Natural killer cell (primary cell): Measurements from ENCODE around the gene CHST4. TPM values are rescaled to one million over a fixed set of nuclear protein-coding genes. Genes with fewer than 3 reads are reported as not detected.

Source experiments
- ATAC-seq, 3 donors: fragments of 150-1000 bp in 2 of 3; fragments of 200-7000 bp in 1 of 3; cut with Tn5 transposase; 1 replicate in 1 of 3; 2 replicates in 2 of 3; pipeline ENCODE4 v1.10.0; 2021; ENCODE audit warnings: mild to moderate bottlenecking in 2 of 3, moderate library complexity in 2 of 3
- DNase-seq, 2 donors: peaks; one replicate each; pipeline versions ENCODE4 v3.0.0 to v3.0.0-alpha.2; 2013 to 2021; ENCODE audit warnings: mixed read lengths in 1 of 2
- H3K27ac ChIP-seq: one replicate; pipeline ENCODE4 v1.5.1; 2013; ENCODE audit warnings: mild to moderate bottlenecking, low read length
- H3K27me3 ChIP-seq: one replicate; pipeline ENCODE4 v1.6.1; 2013; ENCODE audit warnings: low read length; ENCODE audit not compliant: control insufficient read depth, insufficient read depth
- H3K36me3 ChIP-seq: one replicate; pipeline ENCODE4 v1.6.1; 2013; ENCODE audit warnings: low read length; ENCODE audit not compliant: control insufficient read depth, insufficient read depth
- H3K4me1 ChIP-seq: one replicate; pipeline ENCODE4 v1.6.1; 2013; ENCODE audit warnings: low read length; ENCODE audit not compliant: control insufficient read depth, insufficient read depth
- H3K4me3 ChIP-seq: one replicate; pipeline ENCODE4 v1.5.1; 2013; ENCODE audit warnings: low read length
- H3K9me3 ChIP-seq: one replicate; pipeline ENCODE4 v1.6.1; 2013; ENCODE audit warnings: low read length; ENCODE audit not compliant: control insufficient read depth, insufficient read depth
- H3K27ac Mint-ChIP-seq, 2 donors: one replicate each; pipeline ENCODE4 v1.8.0; 2022; ENCODE audit warnings: mild to moderate bottlenecking in 2 of 2, mixed read lengths in 2 of 2, moderate library complexity in 1 of 2
- H3K27me3 Mint-ChIP-seq, 2 donors: one replicate each; pipeline ENCODE4 v1.8.0; 2022; ENCODE audit warnings: low read depth in 2 of 2, mixed read lengths in 2 of 2
- H3K36me3 Mint-ChIP-seq: one replicate; pipeline ENCODE4 v1.8.0; 2022; ENCODE audit warnings: mixed read lengths
- H3K4me1 Mint-ChIP-seq, 2 donors: one replicate each; pipeline ENCODE4 v1.8.0; 2022; ENCODE audit warnings: mixed read lengths in 2 of 2
- H3K4me3 Mint-ChIP-seq: one replicate; pipeline ENCODE4 v1.8.0; 2022; ENCODE audit warnings: mild to moderate bottlenecking, moderate library complexity, mixed read lengths
- H3K9me3 Mint-ChIP-seq, 2 donors: one replicate each; pipeline ENCODE4 v1.8.0; 2022; ENCODE audit warnings: mixed read lengths in 2 of 2
- WGBS: methylation state at CpG from one replicate; pipeline ENCODE4 v1.1.7; 2013; ENCODE audit warnings: missing lambda C conversion rate; ENCODE audit not compliant: insufficient coverage; 5-methylcytosine and 5-hydroxymethylcytosine counted together
- intact Hi-C: fragments of 100-400 bp; cut with micrococcal nuclease; formaldehyde crosslinking; loops from one replicate; pipeline ENCODE4 v1.14.2; 2022
- total RNA-seq, 4 donors: library from RNA; stranded (reverse); fragments of 120-200 nt in 1 of 4; gene quantifications; one replicate each; pipeline versions ENCODE4 v1.2.3 to v1.2.4, GENCODE V29; 2013 to 2022
- TF ChIP-seq, protein P1 (sequence below): fragments of 200-600 bp; IDR thresholded peaks from one replicate; pipeline ENCODE4 v1.8.0; 2022; ENCODE audit warnings: antibody characterized with exemption

CHST4 gene
- total RNA-seq, 3 donors from 2014 or later (not counting 1 experiment from before 2014, with no cell fraction given) = not detected

DNA sequence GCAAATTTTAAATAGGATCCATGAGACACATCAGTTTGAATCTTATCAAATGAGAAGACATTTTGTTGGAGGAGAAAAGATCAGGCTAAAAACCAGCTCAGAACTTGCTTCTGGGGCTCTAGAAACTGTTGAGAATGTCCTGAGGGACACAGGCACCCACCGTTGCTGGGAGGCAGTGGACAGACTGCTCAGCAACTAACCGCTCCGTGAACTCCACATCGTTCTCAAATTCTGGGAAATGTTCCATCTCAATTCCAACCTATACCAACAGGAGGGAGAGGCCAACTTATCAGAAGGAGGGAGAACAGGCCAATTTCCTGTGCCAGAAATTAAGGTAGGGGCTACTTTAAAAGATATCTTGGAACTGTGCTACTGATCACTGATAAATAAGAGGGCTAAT lies 42.3 kb downstream of the CHST4 start:
- Histone ChIP-seq H3K36me3 (no peaks in the 10 kb centered on the region), H3K27me3 (no peaks in the 10 kb centered on the region), H3K4me3 (no peak overlapping the region), H3K9me3 (no peaks in the 10 kb centered on the region), H3K27ac (no peak overlapping the region), H3K4me1 (peaks cover 14% of the 10 kb centered on the region)
- ATAC-seq (no peak), DNase-seq (no peak)
- TF ChIP-seq, protein P1, sequence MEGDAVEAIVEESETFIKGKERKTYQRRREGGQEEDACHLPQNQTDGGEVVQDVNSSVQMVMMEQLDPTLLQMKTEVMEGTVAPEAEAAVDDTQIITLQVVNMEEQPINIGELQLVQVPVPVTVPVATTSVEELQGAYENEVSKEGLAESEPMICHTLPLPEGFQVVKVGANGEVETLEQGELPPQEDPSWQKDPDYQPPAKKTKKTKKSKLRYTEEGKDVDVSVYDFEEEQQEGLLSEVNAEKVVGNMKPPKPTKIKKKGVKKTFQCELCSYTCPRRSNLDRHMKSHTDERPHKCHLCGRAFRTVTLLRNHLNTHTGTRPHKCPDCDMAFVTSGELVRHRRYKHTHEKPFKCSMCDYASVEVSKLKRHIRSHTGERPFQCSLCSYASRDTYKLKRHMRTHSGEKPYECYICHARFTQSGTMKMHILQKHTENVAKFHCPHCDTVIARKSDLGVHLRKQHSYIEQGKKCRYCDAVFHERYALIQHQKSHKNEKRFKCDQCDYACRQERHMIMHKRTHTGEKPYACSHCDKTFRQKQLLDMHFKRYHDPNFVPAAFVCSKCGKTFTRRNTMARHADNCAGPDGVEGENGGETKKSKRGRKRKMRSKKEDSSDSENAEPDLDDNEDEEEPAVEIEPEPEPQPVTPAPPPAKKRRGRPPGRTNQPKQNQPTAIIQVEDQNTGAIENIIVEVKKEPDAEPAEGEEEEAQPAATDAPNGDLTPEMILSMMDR = no peak
- H3K9me3 Mint-ChIP-seq = no peaks in the 10 kb centered on the region
- H3K4me1 Mint-ChIP-seq = peaks cover 19 to 20% of the 10 kb centered on the region in 2 donors
- no peak overlapping the region for H3K27ac Mint-ChIP-seq
- no peak overlapping the region for H3K4me3 Mint-ChIP-seq
- peaks cover 2 to 8% of the 10 kb centered on the region in 2 donors for H3K27me3 Mint-ChIP-seq
- H3K36me3 Mint-ChIP-seq = no peaks in the 10 kb centered on the region
- 96% methylated on average over 2 of the region's 4 CpGs for WGBS
- intact Hi-C loops = loop anchor here (10.0 kb wide), 1 partner anchor 176 kb away; no protein-coding TSS in a partner anchor

DNA sequence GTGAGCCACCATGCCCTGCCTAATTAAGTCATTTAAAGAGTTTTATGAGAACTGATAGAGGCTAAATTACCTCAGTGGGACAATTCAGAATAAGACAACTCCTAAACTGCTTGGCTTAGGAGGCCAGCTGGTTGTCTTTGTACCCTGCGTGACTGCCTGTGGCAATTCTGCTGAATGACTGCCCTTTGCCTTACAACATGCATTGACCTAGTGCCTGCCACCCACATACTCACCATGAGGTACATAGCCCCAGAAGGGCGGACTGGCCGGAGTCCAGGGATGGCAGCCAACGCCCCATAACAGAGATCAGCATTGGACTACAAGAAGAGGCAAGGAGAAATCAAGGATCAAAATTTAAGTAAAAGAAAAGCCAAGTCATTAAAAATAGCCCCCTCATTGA lies 43.4 kb downstream of the CHST4 start:
- H3K36me3 ChIP-seq = no peaks in the 10 kb centered on the region
- H3K27me3 Mint-ChIP-seq = peaks cover 2 to 8% of the 10 kb centered on the region in 2 donors
- 83% methylated on average over 4 of the region's 4 CpGs for WGBS

DNA sequence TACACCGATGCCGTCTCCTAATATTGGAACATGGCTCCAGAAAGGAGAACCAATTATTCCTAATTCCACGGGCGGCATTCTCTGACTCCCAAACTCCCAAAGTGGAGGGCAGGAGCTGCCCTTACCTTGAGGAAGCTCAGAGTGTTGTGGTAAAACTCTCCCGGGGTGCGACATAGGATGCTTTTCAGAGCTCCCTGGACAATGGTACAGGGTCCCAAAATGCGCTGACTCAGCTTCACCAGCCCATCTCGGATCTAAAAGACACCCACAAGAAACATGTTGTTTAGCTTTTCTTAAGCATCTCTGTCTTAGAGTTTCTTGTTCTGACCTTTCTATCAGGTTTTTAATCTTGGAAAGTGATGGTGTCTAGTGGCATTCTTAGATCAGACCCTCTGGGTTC lies 43.9 kb downstream of the CHST4 start:
- H3K4me3 Mint-ChIP-seq = no peak overlapping the region
- Histone ChIP-seq H3K4me3 (no peak overlapping the region), H3K9me3 (no peaks in the 10 kb centered on the region), H3K27me3 (no peaks in the 10 kb centered on the region), H3K4me1 (peaks cover 7% of the 10 kb centered on the region), H3K27ac (no peak overlapping the region), H3K36me3 (no peaks in the 10 kb centered on the region)
- TF ChIP-seq, protein P1 = no peak
- intact Hi-C loops = no loop called here
- H3K4me1 Mint-ChIP-seq = peaks cover 10 to 11% of the 10 kb centered on the region in 2 donors
- 95% methylated on average over 8 of the region's 8 CpGs for WGBS
- ATAC-seq (no peak), DNase-seq (no peak)
- H3K27ac Mint-ChIP-seq = no peak overlapping the region
- H3K27me3 Mint-ChIP-seq = peaks cover 2 to 9% of the 10 kb centered on the region in 2 donors
- no peaks in the 10 kb centered on the region for H3K36me3 Mint-ChIP-seq
- no peaks in the 10 kb centered on the region for H3K9me3 Mint-ChIP-seq

More for the DNA sequence above, 43.4 kb downstream of the CHST4 start:
- H3K4me3 ChIP-seq = no peak overlapping the region
- no peak overlapping the region for H3K27ac Mint-ChIP-seq
- ATAC-seq (no peak), DNase-seq (no peak)
- no peaks in the 10 kb centered on the region for H3K9me3 Mint-ChIP-seq
- intact Hi-C loops = loop anchor here (10.0 kb wide), 1 partner anchor 175 kb away; no protein-coding TSS in a partner anchor
- no peaks in the 10 kb centered on the region for H3K9me3 ChIP-seq
- peaks cover 10% of the 10 kb centered on the region for H3K4me1 ChIP-seq
- TF ChIP-seq, protein P1 = no peak
- H3K27me3 ChIP-seq = no peaks in the 10 kb centered on the region
- H3K36me3 Mint-ChIP-seq = no peaks in the 10 kb centered on the region
- H3K27ac ChIP-seq = no peak overlapping the region
- no peak overlapping the region for H3K4me3 Mint-ChIP-seq
- peaks cover 15 to 16% of the 10 kb centered on the region in 2 donors for H3K4me1 Mint-ChIP-seq

DNA sequence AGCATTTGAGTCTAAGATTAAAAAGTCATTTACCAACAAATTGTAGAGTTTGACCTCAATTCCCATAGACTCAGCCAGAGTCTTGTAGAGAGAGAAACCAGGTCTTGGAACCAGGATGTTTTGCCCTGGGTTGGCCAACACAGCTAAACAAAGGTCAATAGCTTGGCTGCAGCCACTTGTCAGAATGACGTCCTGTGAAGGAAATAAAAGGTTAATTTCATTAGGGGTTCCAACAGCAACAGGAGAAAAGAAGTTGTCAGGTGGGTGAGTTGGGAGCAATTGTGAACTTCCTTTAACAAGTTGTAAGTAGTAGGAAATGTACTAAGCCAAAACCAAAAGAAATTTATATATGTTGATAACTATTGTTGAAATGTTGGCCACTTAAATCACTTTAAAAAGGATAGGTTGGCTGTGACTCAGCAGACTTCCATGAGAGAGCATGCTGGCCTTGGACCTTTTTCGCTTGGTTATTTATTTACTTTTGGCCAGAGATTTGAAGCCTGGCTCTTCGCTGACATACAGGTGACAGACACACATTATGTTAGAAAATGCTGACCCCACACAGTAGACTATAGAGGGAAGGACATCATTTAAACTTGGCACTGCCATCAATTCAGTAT lies 46.4 kb downstream of the CHST4 start:
- Histone ChIP-seq H3K27ac (no peak overlapping the region), H3K36me3 (no peaks in the 10 kb centered on the region), H3K27me3 (no peaks in the 10 kb centered on the region), H3K9me3 (no peaks in the 10 kb centered on the region), H3K4me3 (no peak overlapping the region), H3K4me1 (no peaks in the 10 kb centered on the region)
- DNase-seq (no peak), ATAC-seq (no peak)
- H3K4me3 Mint-ChIP-seq = no peak overlapping the region
- intact Hi-C loops = no loop called here
- 82% methylated on average over 3 of the region's 3 CpGs for WGBS
- H3K27ac Mint-ChIP-seq = no peak overlapping the region
- TF ChIP-seq, protein P1 = no peak
- H3K36me3 Mint-ChIP-seq = no peaks in the 10 kb centered on the region
- no peaks in the 10 kb centered on the region for H3K4me1 Mint-ChIP-seq
- H3K9me3 Mint-ChIP-seq = no peaks in the 10 kb centered on the region
- peaks cover 12 to 26% of the 10 kb centered on the region in 2 donors for H3K27me3 Mint-ChIP-seq
